Measurements from ENCODE around the gene CCR3.
"Not testable (repeated sequence)": the region's sequence is repeated elsewhere in the genome, so short reads cannot be mapped to it uniquely, and the experiment has no call there.

The CCR3 gene

GRCh38 chr3:46200790-46201189 lies 41.5 kb upstream of the CCR3 start:
- DNase-seq (ENCODE audit: low read depth) = no peak
- TF ChIP-seq CTCF (IDR thresholded peaks at IDR 0.05; ENCODE audit: insufficient read depth, low read depth, low read length, missing control alignments) = no peak
- no peak overlapping the region for H3K4me3 ChIP-seq (ENCODE audit: low read length)

- TF ChIP-seq CTCF (IDR thresholded peaks at IDR 0.05; ENCODE audit: insufficient read depth, low read depth, low read length, missing control alignments) = no peak
- DNase-seq (ENCODE audit: low read depth) = no peak
- H3K4me3 ChIP-seq (ENCODE audit: low read length) = no peak overlapping the region
These were observed 39.7 kb upstream of the CCR3 start for GRCh38 chr3:46202535-46202934.

- DNase-seq (ENCODE audit: low read depth) = no peak
- TF ChIP-seq CTCF (IDR thresholded peaks at IDR 0.05; ENCODE audit: insufficient read depth, low read depth, low read length, missing control alignments) = no peak
- no peak overlapping the region for H3K4me3 ChIP-seq (ENCODE audit: low read length)
These were observed 38.6 kb upstream of the CCR3 start for GRCh38 chr3:46203681-46204080.

- no peak for TF ChIP-seq CTCF (IDR thresholded peaks at IDR 0.05; ENCODE audit: insufficient read depth, low read depth, low read length, missing control alignments)
- no peak for DNase-seq (ENCODE audit: low read depth)
- H3K4me3 ChIP-seq (ENCODE audit: low read length) = no peak overlapping the region
These were observed 36.8 kb upstream of the CCR3 start for GRCh38 chr3:46205286-46205960.

GRCh38 chr3:46206282-46207015 lies 35.8 kb upstream of the CCR3 start:
- no peak for TF ChIP-seq CTCF (IDR thresholded peaks at IDR 0.05; ENCODE audit: insufficient read depth, low read depth, low read length, missing control alignments)
- DNase-seq (ENCODE audit: low read depth) = no peak
- H3K4me3 ChIP-seq (ENCODE audit: low read length) = no peak overlapping the region

GRCh38 chr3:46207514-46207913 lies 34.7 kb upstream of the CCR3 start:
- H3K4me3 ChIP-seq (ENCODE audit: low read length); DNase-seq (ENCODE audit: low read depth): not testable (repeated sequence)

- peak; percentile 49 for DNase-seq (ENCODE audit: low read depth)
- TF ChIP-seq CTCF (IDR thresholded peaks at IDR 0.05; ENCODE audit: insufficient read depth, low read depth, low read length, missing control alignments) = peak; percentile 57
- H3K4me3 ChIP-seq (ENCODE audit: low read length) = no peak within 1 kb of the TSS
These were observed 34.0 kb upstream of the CCR3 start, which contains the start of gene CCR1 for GRCh38 chr3:46208167-46208704. CCR1 (minus strand) TSS chr3:46208313; CDS start chr3:46204313, 4,000 bp downstream.

Data from epithelial cell of esophagus (primary cell).